ENCODE measurements around the gene ASCL5. TPM values are rescaled to one million over a fixed set of nuclear protein-coding genes. Genes with fewer than 3 reads are reported as not detected.
"Not testable (repeated sequence)": the region's sequence is repeated elsewhere in the genome, so short reads cannot be mapped to it uniquely, and the experiment has no call there.

The ASCL5 gene
- total RNA-seq, 8 experiments from 2014 or later, result 0.31 to 5.2 (median 1.2) TPM

GRCh38 chr1:201164645-201165044 is 37.7 kb upstream of the ASCL5 start:
- 8 to 70% (median 31%) methylated on average over 2 to 7 of the region's 7 CpGs; no CpG with 5 or more reads in 1 of the 10 experiments for WGBS, 10 experiments
- in situ Hi-C loops (cut with MboI; ENCODE audit: low pct_unique_long_range_greater_than_20kb in 2 of 9, low sequenced_read_pairs in 9 of 9, unreplicated experiment in 9 of 9), result no loop called here
- peaks cover 12 to 21% of the 10 kb centered on the region in 2 donors for H3K4me1 ChIP-seq (replicated peaks in 1 of 2)
- peak in 5 of 8 experiments; percentile 83 to 92 (median 89) for ATAC-seq (replicated peaks in 6 of 8)
- peak overlapping the region in 1 of 2 donors; percentile 14 for H3K27ac ChIP-seq
- H3K4me3 ChIP-seq, result no peak overlapping the region

DNA sequence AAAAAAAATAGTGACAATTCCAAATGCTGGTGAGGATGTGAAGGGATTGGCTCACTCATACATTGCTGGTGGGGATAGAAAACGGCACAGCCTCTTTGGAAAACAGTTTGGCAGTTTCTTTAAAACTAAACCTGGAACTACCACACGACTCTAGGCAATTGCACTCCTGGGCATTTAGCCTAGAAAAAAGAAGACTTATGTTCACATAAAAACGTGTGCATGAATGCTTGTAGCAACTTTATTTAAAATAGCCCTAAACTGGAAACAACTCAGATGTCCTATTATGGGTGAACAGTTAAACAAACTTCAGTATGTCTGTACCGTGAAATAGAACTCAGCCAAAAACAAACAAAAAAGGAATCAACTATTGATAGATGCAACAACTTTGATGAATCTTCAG is 36.7 kb upstream of the ASCL5 start:
- 16 to 92% (median 63%) methylated on average over 2 to 4 of the region's 4 CpGs for WGBS, 10 experiments
- Histone ChIP-seq H3K27ac (no peak overlapping the region), H3K4me3 (no peak overlapping the region), H3K4me1 (replicated peaks in 1 of 2) (peaks cover 10 to 18% of the 10 kb centered on the region in 2 donors)
- in situ Hi-C loops (cut with MboI; ENCODE audit: low pct_unique_long_range_greater_than_20kb in 2 of 9, low sequenced_read_pairs in 9 of 9, unreplicated experiment in 9 of 9), result no loop called here
- peak in 1 of 8 experiments; percentile 24 for ATAC-seq (replicated peaks in 6 of 8)

- ATAC-seq (replicated peaks in 6 of 8); H3K4me3 ChIP-seq; H3K27ac ChIP-seq; in situ Hi-C loops (cut with MboI; ENCODE audit: low pct_unique_long_range_greater_than_20kb in 2 of 9, low sequenced_read_pairs in 9 of 9, unreplicated experiment in 9 of 9): not testable (repeated sequence)
- WGBS, 10 experiments, result 90 to 100% (median 100%) methylated on average over 1 to 8 of the region's 8 CpGs; no CpG with 5 or more reads in 3 of the 10 experiments
- H3K4me1 ChIP-seq (replicated peaks in 1 of 2), result peaks cover 10 to 18% of the 10 kb centered on the region in 2 donors
Measured at GRCh38 chr1:201163036-201163435, 36.1 kb upstream of the ASCL5 start.

GRCh38 chr1:201157949-201158348 is 31.0 kb upstream of the ASCL5 start:
- ATAC-seq (replicated peaks in 6 of 8), result no peak
- no peak overlapping the region for H3K4me3 ChIP-seq
- WGBS, 10 experiments, result 83 to 94% (median 90%) methylated on average over 1 to 2 of the region's 2 CpGs; no CpG with 5 or more reads in 6 of the 10 experiments
- no peak overlapping the region for H3K27ac ChIP-seq
- in situ Hi-C loops (cut with MboI; ENCODE audit: low pct_unique_long_range_greater_than_20kb in 2 of 9, low sequenced_read_pairs in 9 of 9, unreplicated experiment in 9 of 9), result no loop called here
- H3K4me1 ChIP-seq (replicated peaks in 1 of 2), result peaks cover 9 to 11% of the 10 kb centered on the region in 2 donors

GRCh38 chr1:201156819-201157218 is 29.8 kb upstream of the ASCL5 start:
- no peak overlapping the region for H3K27ac ChIP-seq
- ATAC-seq (replicated peaks in 6 of 8), result no peak
- in situ Hi-C loops (cut with MboI; ENCODE audit: low pct_unique_long_range_greater_than_20kb in 2 of 9, low sequenced_read_pairs in 9 of 9, unreplicated experiment in 9 of 9), result no loop called here
- H3K4me1 ChIP-seq (replicated peaks in 1 of 2), result peaks cover 13 to 14% of the 10 kb centered on the region in 2 donors
- H3K4me3 ChIP-seq, result no peak overlapping the region

DNA sequence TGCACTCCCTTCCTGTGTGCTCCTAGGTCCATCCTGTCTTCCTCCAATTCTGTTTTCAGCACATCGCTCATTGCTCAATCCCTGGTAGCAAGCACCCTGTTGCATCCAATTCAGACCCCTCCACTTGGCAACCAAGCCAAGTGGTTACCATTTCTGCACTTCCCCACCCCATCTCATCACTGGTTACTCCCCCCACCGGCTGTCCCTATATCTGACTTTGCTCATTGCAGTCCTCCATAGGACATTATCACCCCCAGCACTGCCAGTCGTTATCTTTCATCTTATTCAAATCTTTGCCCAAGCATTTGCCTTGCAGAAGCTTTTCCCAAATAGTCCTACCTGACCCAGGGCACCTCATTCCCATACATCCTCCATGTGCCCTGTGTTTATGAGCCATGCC is 29.4 kb upstream of the ASCL5 start:
- in situ Hi-C loops (cut with MboI; ENCODE audit: low pct_unique_long_range_greater_than_20kb in 2 of 9, low sequenced_read_pairs in 9 of 9, unreplicated experiment in 9 of 9), result no loop called here
- WGBS, 10 experiments, result 66 to 100% (median 86%) methylated on average over 1 to 3 of the region's 3 CpGs; no CpG with 5 or more reads in 3 of the 10 experiments
- Histone ChIP-seq H3K4me3 (no peak overlapping the region), H3K4me1 (replicated peaks in 1 of 2) (peaks cover 13 to 14% of the 10 kb centered on the region in 2 donors), H3K27ac (no peak overlapping the region)
- no peak for ATAC-seq (replicated peaks in 6 of 8)

GRCh38 chr1:201155354-201155753 is 28.4 kb upstream of the ASCL5 start:
- Histone ChIP-seq H3K27ac (no peak overlapping the region), H3K4me1 (replicated peaks in 1 of 2) (peaks cover 13 to 14% of the 10 kb centered on the region in 2 donors), H3K4me3 (no peak overlapping the region)
- WGBS, 10 experiments, result 63 to 100% (median 71%) methylated on average over 1 to 2 of the region's 2 CpGs; no CpG with 5 or more reads in 5 of the 10 experiments
- in situ Hi-C loops (cut with MboI; ENCODE audit: low pct_unique_long_range_greater_than_20kb in 2 of 9, low sequenced_read_pairs in 9 of 9, unreplicated experiment in 9 of 9), result no loop called here
- no peak for ATAC-seq (replicated peaks in 6 of 8)

DNA sequence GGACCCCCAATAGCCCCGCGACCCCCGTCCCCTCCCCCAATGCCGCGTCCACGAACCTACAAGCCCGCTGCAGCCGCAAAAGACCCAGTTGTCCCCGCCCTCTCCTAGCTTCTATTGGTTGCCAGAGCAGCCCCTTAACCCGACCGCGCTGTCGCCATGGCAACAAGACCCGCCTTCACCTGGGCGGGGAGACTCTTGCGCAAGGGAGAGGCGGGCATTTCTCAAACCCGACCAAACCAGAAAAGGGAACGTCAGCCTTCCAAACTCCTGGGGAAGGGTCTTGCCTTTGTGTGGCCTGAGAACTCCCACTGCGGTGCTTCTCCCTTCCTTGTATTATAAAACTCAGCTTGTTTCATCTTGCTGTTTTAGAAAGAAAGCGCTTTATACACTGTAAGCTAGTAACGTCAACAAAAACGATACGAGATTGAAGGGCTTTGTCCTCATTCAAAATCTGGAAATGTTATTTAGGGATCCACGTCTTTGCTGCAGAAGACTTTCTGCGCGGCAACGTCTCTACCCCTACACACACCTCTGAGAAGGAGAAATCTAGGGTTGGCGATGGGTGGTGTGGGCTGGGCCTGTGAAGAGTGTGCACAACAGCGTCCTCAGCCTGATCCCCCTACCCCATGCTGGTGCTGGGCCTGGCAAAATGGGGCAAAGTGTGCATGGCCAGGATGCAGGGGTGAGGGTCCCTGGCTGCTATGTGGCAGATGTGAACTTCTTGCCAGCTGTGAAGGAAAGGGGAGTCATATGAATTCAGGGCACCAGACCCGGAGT is 27.6 kb upstream of the ASCL5 start, which contains the start of gene TMEM9:
TSS of gene TMEM9 (minus strand) at position 86 of the 777 bp plus-strand sequence. CDS start 551 bp downstream, outside the sequence.
- peak within 1 kb of the TSS; percentile 84 to 97 (median 96) for H3K4me3 ChIP-seq
- peaks cover 13 to 14% of the 10 kb centered on the region in 2 donors for H3K4me1 ChIP-seq (replicated peaks in 1 of 2)
- WGBS, 10 experiments, result 0 to 56% (median 22%) methylated on average over 1 to 21 of the region's 31 CpGs; no CpG with 5 or more reads in 3 of the 10 experiments
- ATAC-seq (replicated peaks in 6 of 8), result peak; percentile 96 to 97 (median 96)
- in situ Hi-C loops (cut with MboI; ENCODE audit: low pct_unique_long_range_greater_than_20kb in 2 of 9, low sequenced_read_pairs in 9 of 9, unreplicated experiment in 9 of 9), result no loop called here
- peak within 1 kb of the TSS; percentile 53 to 80 for H3K27ac ChIP-seq

GRCh38 chr1:201153474-201154388 is 26.7 kb upstream of the ASCL5 start:
- peaks cover 13 to 14% of the 10 kb centered on the region in 2 donors for H3K4me1 ChIP-seq (replicated peaks in 1 of 2)
- in situ Hi-C loops (cut with MboI; ENCODE audit: low pct_unique_long_range_greater_than_20kb in 2 of 9, low sequenced_read_pairs in 9 of 9, unreplicated experiment in 9 of 9), result no loop called here
- peak; percentile 84 to 91 (median 87) for ATAC-seq (replicated peaks in 6 of 8)
- 0 to 20% (median 6%) methylated on average over 1 to 9 of the region's 37 CpGs; no CpG with 5 or more reads in 3 of the 10 experiments for WGBS, 10 experiments
- H3K27ac ChIP-seq, result peak overlapping the region; percentile 53 to 80
- peak overlapping the region; percentile 84 to 97 (median 96) for H3K4me3 ChIP-seq

DNA sequence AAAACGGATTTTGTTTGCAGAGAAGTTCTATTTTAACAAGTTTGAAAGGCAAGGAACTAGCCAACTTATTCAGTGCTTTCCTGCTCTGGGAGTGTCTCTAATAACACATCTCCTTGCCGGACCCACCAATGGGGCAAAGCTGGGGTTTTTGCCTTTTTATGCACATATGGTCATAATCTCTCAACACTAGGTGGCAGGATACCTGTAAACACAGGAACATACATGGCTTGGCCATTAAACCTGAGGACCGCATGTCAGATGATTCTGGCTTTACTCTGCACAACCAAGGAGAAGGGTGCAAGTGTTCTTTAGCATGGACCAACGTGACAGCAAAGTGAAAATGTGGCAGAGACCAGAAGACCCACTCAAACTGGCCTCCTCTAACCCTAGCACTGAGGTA is 22.4 kb upstream of the ASCL5 start:
- no peak for ATAC-seq (replicated peaks in 6 of 8)
- H3K27ac ChIP-seq, result no peak overlapping the region
- in situ Hi-C loops (cut with MboI; ENCODE audit: low pct_unique_long_range_greater_than_20kb in 2 of 9, low sequenced_read_pairs in 9 of 9, unreplicated experiment in 9 of 9), result no loop called here

DNA sequence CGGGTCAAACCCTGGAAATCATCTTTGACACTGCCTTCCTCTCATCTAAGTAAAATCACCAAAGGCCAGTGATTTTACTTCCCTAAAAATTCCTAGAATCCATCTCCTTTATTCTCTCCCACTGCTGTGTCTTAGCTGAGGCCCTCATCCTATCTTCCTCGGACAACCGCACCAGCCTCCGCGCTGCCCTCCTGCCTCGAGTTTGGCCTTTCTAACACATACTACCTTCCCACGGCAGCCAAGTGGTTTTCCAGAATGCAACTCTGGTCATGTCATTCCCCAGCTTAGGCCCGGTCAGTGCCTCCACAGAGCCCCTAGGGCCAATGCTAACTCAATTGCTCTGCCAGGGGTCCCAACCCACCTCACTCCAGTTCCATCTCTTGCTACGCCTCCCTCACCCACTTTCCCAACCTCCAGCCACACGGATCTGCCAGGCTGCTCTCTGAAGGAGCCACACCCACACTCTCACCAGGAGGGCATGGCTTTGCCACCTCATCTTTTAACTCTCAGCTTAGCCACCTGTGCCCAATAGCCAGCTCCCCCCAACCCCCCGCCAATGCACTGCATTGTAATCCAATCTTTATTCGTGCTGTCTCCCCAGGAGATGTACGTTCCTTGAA is 20.5 kb upstream of the ASCL5 start:
- Histone ChIP-seq H3K4me1 (replicated peaks in 1 of 2) (peaks cover 0 to under 1% of the 10 kb centered on the region in 2 donors), H3K27ac (no peak overlapping the region), H3K4me3 (no peak overlapping the region)
- no peak for ATAC-seq (replicated peaks in 6 of 8)
- 77 to 100% (median 90%) methylated on average over 1 to 11 of the region's 13 CpGs; no CpG with 5 or more reads in 2 of the 10 experiments for WGBS, 10 experiments
- in situ Hi-C loops (cut with MboI; ENCODE audit: low pct_unique_long_range_greater_than_20kb in 2 of 9, low sequenced_read_pairs in 9 of 9, unreplicated experiment in 9 of 9), result no loop called here

More for the DNA sequence above, 22.4 kb upstream of the ASCL5 start:
- Histone ChIP-seq H3K4me3 (no peak overlapping the region), H3K4me1 (replicated peaks in 1 of 2) (peaks cover 8 to 9% of the 10 kb centered on the region in 2 donors)
- 40 to 100% (median 87%) methylated on average over 1 to 4 of the region's 4 CpGs; no CpG with 5 or more reads in 4 of the 10 experiments for WGBS, 10 experiments

DNA sequence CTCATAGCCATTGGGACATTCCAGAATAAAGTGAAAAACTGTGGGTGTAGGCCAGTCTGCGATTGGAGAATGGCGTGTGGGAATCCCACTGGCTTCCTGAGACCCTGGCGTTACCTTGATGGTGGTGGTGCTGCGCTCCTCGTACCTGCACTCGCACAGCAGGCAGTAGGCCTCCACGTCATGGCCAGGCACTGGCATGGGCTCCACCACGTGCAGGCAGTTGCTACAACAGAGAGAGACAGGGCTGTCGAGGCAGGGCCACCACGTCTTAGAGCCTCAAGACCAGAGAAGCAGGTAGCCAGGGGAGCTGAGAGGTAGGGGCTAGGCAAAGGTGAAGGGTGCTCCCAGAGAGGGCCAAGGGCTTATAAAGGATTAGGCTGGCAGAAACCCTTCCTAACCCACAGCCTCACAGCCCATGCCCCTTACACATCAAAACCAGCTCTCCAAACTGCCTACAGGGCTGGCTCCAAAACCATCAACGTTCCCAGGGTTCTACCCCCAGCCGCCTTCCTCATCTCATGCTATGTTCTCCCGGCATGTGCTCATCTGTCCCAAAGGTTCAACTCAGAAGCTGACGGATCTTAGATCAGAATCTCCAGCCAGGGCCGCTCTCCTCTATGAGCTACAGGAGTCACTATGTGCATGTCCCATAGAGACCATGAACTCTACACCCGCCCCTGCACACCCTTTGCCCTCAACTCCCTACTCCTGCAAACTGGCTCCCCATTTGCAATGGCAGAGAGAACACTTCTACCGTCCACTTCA is 19.8 kb upstream of the ASCL5 start:
- in situ Hi-C loops (cut with MboI; ENCODE audit: low pct_unique_long_range_greater_than_20kb in 2 of 9, low sequenced_read_pairs in 9 of 9, unreplicated experiment in 9 of 9), result no loop called here

More for the DNA sequence above, 19.8 kb upstream of the ASCL5 start:
- no peak overlapping the region for H3K4me3 ChIP-seq
- WGBS, 10 experiments, result 70 to 100% (median 89%) methylated on average over 1 to 16 of the region's 17 CpGs; no CpG with 5 or more reads in 1 of the 10 experiments
- H3K27ac ChIP-seq, result no peak overlapping the region
- ATAC-seq (replicated peaks in 6 of 8), result no peak
- H3K4me1 ChIP-seq (replicated peaks in 1 of 2), result no peaks in the 10 kb centered on the region
